GM19193 (cell line): ENCODE data around the gene CAMK2A.

ENCODE experiments used
- POLR2A ChIP-seq: IDR thresholded peaks from 4 replicates; pipeline ENCODE4 v1.6.1; 2011; ENCODE audit not compliant: insufficient read depth, insufficient read length; ENCODE audit errors: extremely low read depth

Gene CAMK2A

DNA sequence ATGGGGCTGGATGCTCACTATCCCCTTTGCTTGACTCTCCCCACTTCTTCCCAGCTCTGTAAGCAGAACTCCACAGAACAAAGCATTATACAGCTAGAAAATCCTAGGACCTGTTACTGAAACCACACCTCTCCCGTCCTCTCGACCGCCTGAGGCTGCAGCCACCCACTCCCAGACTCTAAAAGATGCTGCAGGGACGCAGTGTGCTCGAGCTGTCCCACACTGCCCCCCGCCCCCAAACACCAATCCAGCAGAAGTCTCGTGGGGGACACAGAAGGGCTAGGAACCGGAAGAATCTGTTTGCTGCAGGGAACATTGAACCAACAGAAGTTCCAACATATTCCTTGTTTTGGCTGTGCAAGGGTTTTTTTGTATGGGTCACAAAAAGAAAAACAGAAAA lies 7.6 kb downstream of the CAMK2A start:
- no peak for TF ChIP-seq POLR2A

DNA sequence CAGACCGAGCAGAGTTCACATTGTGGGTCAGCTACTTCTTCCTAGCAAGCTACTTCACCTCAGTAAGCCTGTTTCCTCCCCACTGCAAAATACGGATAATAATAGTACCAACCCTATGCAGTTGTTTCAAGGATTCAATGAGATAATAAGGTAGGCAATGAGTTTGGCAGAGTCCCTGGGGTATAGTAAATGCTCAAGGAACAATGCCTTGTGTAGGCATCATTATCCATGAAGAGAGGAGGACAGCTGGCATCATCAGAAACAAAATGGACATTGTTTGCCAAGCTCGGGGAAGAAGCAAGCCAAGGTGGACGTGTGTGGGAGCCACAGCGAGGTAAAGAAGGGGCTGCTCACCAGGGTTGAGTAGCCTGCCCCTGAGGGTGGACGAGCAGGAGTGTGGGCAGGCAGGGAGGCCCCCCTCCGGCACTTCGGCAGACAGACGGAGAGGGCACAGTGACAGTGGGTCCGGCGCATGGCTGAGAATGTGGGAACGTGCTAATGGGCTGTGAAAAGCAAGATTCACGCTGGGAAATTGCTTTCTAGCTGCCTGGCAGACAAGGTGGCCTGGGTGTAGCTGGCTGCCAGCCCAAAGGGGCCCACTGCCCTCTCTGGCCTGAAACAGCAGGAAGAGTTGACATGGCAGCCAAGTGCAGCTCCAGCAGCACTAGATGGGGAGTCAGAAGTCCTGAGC lies 10.1 kb downstream of the CAMK2A start:
- TF ChIP-seq POLR2A: no peak

GRCh38 chr5:150278916-150279315 lies 10.7 kb downstream of the CAMK2A start:
- TF ChIP-seq POLR2A: no peak

- no peak for TF ChIP-seq POLR2A
Measured at GRCh38 chr5:150278046-150278730, 11.4 kb downstream of the CAMK2A start.

GRCh38 chr5:150277043-150277442 lies 12.5 kb downstream of the CAMK2A start:
- no peak for TF ChIP-seq POLR2A

GRCh38 chr5:150274811-150275210 lies 14.8 kb downstream of the CAMK2A start:
- TF ChIP-seq POLR2A: no peak

DNA sequence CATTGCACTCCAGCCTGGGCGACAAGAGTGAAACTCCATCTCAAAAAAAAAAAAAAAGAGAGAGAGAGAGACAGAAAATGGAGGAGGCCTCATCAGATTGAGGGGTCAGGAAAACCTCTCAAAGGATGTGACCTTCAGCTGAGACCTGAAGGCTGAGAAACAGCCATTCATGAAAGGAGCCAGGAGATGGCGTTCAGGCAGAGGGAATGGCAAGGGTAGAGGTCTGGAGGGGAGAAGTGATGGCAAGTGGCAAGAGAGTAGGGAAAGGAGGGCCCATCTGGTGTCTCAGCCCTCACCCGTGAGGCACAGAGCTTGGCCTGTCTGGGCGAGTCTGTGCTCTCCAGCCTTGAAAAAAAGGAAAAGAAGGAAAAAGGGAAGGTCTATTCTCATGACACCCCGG lies 17.0 kb downstream of the CAMK2A start:
- no peak for TF ChIP-seq POLR2A

- TF ChIP-seq POLR2A: no peak
Measured at GRCh38 chr5:150271923-150272322, 17.6 kb downstream of the CAMK2A start.

GRCh38 chr5:150271296-150271692 lies 18.3 kb downstream of the CAMK2A start:
- no peak for TF ChIP-seq POLR2A

DNA sequence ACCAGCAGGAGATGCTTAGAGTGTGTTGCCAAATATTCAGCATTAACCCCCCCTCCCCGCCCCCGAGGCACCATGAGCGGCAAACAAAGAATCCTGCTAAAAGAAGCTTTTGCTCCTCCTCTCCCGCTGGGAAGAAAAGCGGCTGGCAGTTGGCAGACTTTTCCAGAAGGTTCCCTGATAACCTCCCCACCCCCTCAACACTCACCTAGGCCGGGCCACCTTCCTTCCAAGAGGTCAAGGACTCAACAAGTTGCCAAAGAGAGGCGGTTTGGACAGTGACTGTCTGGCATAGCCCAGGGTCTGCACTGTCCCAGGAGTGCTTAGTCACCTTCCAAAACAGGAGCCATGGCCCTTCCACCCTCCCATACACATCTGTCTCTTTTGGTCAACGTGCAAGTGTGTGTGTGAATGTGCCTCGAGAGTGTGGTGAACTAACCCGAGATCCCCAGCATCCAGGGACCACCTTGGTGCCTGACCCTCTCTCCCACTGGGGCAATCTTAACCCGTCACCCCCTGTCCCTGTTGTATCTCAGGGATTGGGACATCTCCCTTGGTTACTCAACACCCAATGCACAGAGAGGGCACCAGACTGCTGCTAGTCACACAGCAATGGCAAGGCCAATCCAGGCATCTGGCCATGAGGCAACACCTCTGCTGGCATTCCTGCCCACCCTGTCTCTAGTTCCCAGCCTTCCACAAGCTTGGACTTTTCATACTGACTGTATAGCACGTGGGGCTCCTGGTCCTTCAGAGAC lies 18.9 kb downstream of the CAMK2A start:
- TF ChIP-seq POLR2A: no peak

DNA sequence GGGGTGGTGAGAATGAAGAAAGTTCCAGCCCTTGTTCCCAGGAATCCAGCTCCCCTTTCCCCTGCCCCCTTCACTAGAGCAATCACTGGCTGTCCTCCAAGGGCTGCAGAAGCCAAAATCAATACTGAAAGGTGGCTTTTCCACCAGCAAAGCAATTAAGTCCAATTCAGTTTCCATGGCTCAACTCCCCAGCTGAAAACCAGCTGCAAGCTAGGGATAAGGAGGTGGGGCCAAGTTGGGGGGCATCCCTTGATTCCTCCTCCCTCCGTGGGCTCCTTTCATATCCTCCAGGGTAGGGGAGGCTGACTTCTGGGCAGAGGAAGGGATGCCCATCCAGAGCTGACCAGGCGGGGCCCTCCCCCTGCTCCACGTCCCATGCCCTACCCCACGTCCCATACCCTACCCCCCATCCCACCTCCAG lies 22.7 kb downstream of the CAMK2A start:
- TF ChIP-seq POLR2A: no peak

DNA sequence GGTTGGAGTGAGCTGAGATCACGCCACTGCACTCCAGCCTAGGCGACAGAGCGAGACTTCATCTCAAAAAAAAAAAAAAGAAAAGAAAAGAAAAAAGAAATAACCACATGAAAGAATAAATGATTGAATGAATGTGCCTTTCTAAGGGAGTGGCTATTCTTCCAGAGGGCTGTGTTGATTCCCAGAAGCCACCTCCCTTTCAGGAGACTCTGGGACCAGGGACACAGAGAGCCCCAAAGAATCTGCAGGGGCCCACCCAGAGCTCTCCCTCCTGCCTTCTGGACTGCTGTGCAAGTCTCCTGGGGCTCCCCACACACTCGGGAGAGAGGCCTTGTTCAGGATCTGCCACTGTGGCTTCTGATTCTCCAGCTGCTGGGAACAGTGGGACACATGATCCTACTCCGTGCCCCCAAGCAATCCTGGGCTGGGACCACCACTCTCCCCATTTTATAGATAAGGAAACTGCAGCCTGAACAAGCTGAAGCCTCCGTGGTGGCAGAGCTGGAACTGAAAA lies 23.6 kb downstream of the CAMK2A start:
- no peak for TF ChIP-seq POLR2A

GRCh38 chr5:150264667-150265603 lies 24.6 kb downstream of the CAMK2A start:
- TF ChIP-seq POLR2A: no peak
